H1 (cell line): ENCODE data around the gene NOL12.

Experiments used
- CEBPB ChIP-seq: IDR thresholded peaks from 2 replicates; pipeline ENCODE4 v1.6.1; 2012; ENCODE audit warnings: low read depth, low read length
- EGR1 ChIP-seq: IDR thresholded peaks from 2 replicates; pipeline ENCODE4 v1.6.1; 2011; ENCODE audit warnings: low read depth, low read length, borderline replicate concordance
- EP300 ChIP-seq, 2 experiments: IDR thresholded peaks; 1 replicate in 1 of 2; 2 replicates in 1 of 2; pipeline ENCODE4 v1.6.1; 2011 to 2012; ENCODE audit warnings: low read depth in 2 of 2, low read length in 2 of 2, mild to moderate bottlenecking in 2 of 2, borderline replicate concordance in 1 of 2, inconsistent platforms in 1 of 2, moderate library complexity in 1 of 2
- HDAC2 ChIP-seq, 2 experiments: fragments of 300-600 bp in 1 of 2; sonication (generic) in 1 of 2; IDR thresholded peaks; 2 replicates each; pipeline ENCODE4 v1.6.1; 2011 to 2012; ENCODE audit warnings: low read depth in 2 of 2, low read length in 2 of 2, mild to moderate bottlenecking in 2 of 2, moderate library complexity in 2 of 2, borderline replicate concordance in 1 of 2, inconsistent platforms in 1 of 2
- JUND ChIP-seq: IDR thresholded peaks from 2 replicates; pipeline ENCODE4 v1.6.1; 2011; ENCODE audit warnings: mild to moderate bottlenecking, improper control_type of control experiment, low read length
- MAFK ChIP-seq: IDR thresholded peaks from 2 replicates; pipeline ENCODE4 v1.6.1; 2012; ENCODE audit warnings: low read depth, mild to moderate bottlenecking, improper control_type of control experiment, low read length
- RFX5 ChIP-seq: IDR thresholded peaks from 2 replicates; pipeline ENCODE4 v1.6.1; 2011; ENCODE audit warnings: low read depth, low read length, improper control_type of control experiment, borderline replicate concordance
- SP1 ChIP-seq: IDR thresholded peaks from 2 replicates; pipeline ENCODE4 v1.6.1; 2011; ENCODE audit warnings: low read depth, low read length
- SP4 ChIP-seq: IDR thresholded peaks from 2 replicates; pipeline ENCODE4 v1.6.1; 2012; ENCODE audit warnings: low read length, inconsistent platforms
- SRF ChIP-seq: IDR thresholded peaks from 2 replicates; pipeline ENCODE4 v1.6.1; 2011; ENCODE audit warnings: mild to moderate bottlenecking, low read depth, low read length, moderate library complexity
- SUZ12 ChIP-seq: fragments of 200-600 bp; sonication (generic); IDR thresholded peaks from 2 replicates; pipeline ENCODE4 v1.6.1; 2012; ENCODE audit warnings: mild to moderate bottlenecking, inconsistent platforms, low read length, moderate library complexity, mixed read lengths
- TCF12 ChIP-seq: IDR thresholded peaks from 2 replicates; pipeline ENCODE4 v1.6.1; 2011; ENCODE audit warnings: low read depth, mild to moderate bottlenecking, low read length
- TEAD4 ChIP-seq: IDR thresholded peaks from 2 replicates; pipeline ENCODE4 v1.6.1; 2012; ENCODE audit warnings: low read depth, low read length, inconsistent platforms, mixed read lengths
- TF ChIP-seq, protein P1 (sequence below), 3 experiments: IDR thresholded peaks; 1 replicate in 2 of 3; 2 replicates in 1 of 3; pipeline versions ENCODE4 v1.5.1 to v1.6.1; 2011; ENCODE audit warnings: low read length in 3 of 3, mild to moderate bottlenecking in 3 of 3, inconsistent platforms in 2 of 3, low read depth in 1 of 3, moderate library complexity in 1 of 3; ENCODE audit not compliant: insufficient read depth in 1 of 3; ENCODE audit errors: control extremely low read depth in 1 of 3

DNA sequence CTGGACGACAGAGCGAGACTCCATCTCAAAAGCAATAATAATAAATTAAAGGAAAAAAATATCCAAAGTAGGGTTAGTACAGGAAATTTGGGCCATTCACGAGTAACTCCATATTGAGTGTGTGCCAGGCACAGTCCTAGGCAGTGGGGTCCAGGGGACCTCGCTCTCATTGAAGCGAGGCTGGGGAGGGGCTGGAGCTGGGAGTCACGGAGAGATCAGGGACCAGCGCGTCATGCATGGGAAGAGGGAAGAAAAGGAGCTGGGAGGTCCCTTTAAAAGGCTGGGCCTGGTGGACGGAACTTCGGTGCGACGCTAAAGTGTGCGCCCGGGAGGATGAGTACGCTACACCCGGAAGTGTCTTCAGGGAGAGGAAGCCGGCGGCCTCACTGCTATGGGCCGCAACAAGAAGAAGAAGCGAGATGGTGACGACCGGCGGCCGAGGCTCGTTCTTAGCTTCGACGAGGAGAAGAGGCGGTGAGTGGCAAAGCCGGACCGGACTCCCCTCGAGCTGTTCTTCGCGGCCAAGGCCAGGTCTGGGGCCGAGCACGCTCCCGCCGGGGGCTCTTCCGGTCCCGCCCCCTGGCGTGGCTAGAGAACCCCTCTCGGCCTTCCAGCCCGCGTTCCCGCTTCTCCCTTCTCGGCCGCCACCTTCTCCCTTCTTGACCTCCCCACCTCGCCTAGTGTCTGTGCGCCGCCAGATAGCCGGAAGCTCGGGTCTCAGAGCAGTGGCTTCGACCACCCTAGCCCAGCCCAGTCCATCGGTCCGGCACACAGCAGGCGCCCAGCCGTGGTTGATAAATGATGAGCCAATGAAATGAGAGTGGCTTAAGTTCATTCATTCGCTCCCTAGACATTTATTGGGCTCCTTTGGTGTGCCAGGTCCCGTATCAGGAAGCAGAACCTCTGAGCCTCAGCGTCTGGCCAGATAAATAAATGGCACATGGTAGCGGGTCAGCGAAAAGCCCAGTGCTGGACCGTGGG lies at the start of gene NOL12:
- peak; percentile 93 for TF ChIP-seq SP4
- TF ChIP-seq, protein P1, sequence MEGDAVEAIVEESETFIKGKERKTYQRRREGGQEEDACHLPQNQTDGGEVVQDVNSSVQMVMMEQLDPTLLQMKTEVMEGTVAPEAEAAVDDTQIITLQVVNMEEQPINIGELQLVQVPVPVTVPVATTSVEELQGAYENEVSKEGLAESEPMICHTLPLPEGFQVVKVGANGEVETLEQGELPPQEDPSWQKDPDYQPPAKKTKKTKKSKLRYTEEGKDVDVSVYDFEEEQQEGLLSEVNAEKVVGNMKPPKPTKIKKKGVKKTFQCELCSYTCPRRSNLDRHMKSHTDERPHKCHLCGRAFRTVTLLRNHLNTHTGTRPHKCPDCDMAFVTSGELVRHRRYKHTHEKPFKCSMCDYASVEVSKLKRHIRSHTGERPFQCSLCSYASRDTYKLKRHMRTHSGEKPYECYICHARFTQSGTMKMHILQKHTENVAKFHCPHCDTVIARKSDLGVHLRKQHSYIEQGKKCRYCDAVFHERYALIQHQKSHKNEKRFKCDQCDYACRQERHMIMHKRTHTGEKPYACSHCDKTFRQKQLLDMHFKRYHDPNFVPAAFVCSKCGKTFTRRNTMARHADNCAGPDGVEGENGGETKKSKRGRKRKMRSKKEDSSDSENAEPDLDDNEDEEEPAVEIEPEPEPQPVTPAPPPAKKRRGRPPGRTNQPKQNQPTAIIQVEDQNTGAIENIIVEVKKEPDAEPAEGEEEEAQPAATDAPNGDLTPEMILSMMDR (IDR thresholded peaks at IDR 0.05; ENCODE audit: control extremely low read depth in 1 of 3, insufficient read depth in 1 of 3, low read depth in 1 of 3, low read length in 3 of 3), result no peak
- TF ChIP-seq RFX5, result no peak
- no peak; the same call in 1 of the 2 replicates for TF ChIP-seq JUND
- TF ChIP-seq SUZ12, result no peak
- TF ChIP-seq HDAC2 (IDR thresholded peaks at IDR 0.05; ENCODE audit: borderline replicate concordance in 1 of 2, low read depth in 2 of 2, low read length in 2 of 2), result peak in 1 of 2 experiments; percentile 31; a peak in 1 of 4 replicates
- no peak for TF ChIP-seq EGR1
- TF ChIP-seq TEAD4, result no peak
- TF ChIP-seq EP300 (IDR thresholded peaks at IDR 0.05; ENCODE audit: borderline replicate concordance in 1 of 2, low read depth in 2 of 2, low read length in 2 of 2), result no peak
- TF ChIP-seq SRF, result no peak
- no peak for TF ChIP-seq CEBPB
- no peak for TF ChIP-seq MAFK
- peak; percentile 93 for TF ChIP-seq SP1
- TF ChIP-seq TCF12, result no peak
